Spleen (tissue), 11 donors: ENCODE measurements around the gene TCF3. TPM values are rescaled to one million over a fixed set of nuclear protein-coding genes. Genes with fewer than 3 reads are reported as not detected.

ENCODE experiments used
- DNase-seq: peaks from one replicate; pipeline ENCODE4 v3.0.0-alpha.2; 2020
- H3K27ac ChIP-seq, 8 donors: fragments of 200-600 bp; sonication (generic) in 7 of 8; 1 replicate in 4 of 8; 2 replicates in 4 of 8; pipeline versions ENCODE4 v1.5.0 to v1.8.0; 2016 to 2021; ENCODE audit warnings: inconsistent platforms in 4 of 8, mild to moderate bottlenecking in 4 of 8, moderate library complexity in 1 of 8
- H3K27me3 ChIP-seq, 7 donors: fragments of 200-600 bp; sonication (generic) in 6 of 7; replicated peaks in 1 of 7; 1 replicate in 4 of 7; 2 replicates in 3 of 7; pipeline versions ENCODE4 v1.5.0 to v1.8.0; 2016 to 2021; ENCODE audit warnings: inconsistent platforms in 3 of 7, mild to moderate bottlenecking in 1 of 7
- H3K36me3 ChIP-seq, 6 donors: fragments of 200-600 bp; sonication (generic) in 5 of 6; 1 replicate in 4 of 6; 2 replicates in 2 of 6; pipeline versions ENCODE4 v1.5.0 to v1.8.0; 2016 to 2021; ENCODE audit warnings: inconsistent platforms in 2 of 6
- H3K4me1 ChIP-seq, 6 donors: fragments of 200-600 bp; sonication (generic) in 5 of 6; 1 replicate in 3 of 6; 2 replicates in 3 of 6; pipeline versions ENCODE4 v1.5.0 to v1.8.0; 2016 to 2021; ENCODE audit warnings: inconsistent platforms in 3 of 6
- H3K4me3 ChIP-seq, 8 donors: fragments of 200-600 bp; sonication (generic) in 7 of 8; 1 replicate in 4 of 8; 2 replicates in 4 of 8; pipeline versions ENCODE4 v1.5.0 to v1.8.0; 2016 to 2021; ENCODE audit warnings: inconsistent platforms in 4 of 8, mild to moderate bottlenecking in 4 of 8, moderate library complexity in 2 of 8
- H3K9me3 ChIP-seq, 8 donors: fragments of 200-600 bp; sonication (generic) in 7 of 8; 1 replicate in 4 of 8; 2 replicates in 4 of 8; pipeline versions ENCODE4 v1.5.0 to v1.8.0; 2016 to 2021; ENCODE audit warnings: inconsistent platforms in 4 of 8
- POLR2A ChIP-seq, 3 donors: fragments of 450-650 bp; IDR thresholded peaks; one replicate each; pipeline ENCODE4 v1.5.1; 2017; ENCODE audit warnings: antibody characterized with exemption in 3 of 3, mild to moderate bottlenecking in 1 of 3
- POLR2AphosphoS5 ChIP-seq, 3 donors: sonication (generic); formaldehyde crosslinking; IDR thresholded peaks; one replicate each; pipeline ENCODE4 v1.5.1; 2017; ENCODE audit warnings: antibody characterized with exemption in 3 of 3
- WGBS, 5 donors: extraction: QIAGEN DNeasy Blood & Tissue Kit in 3 of 5; methylation state at CpG; one replicate each; pipeline versions ENCODE4 v1.1.5 to v1.1.7; 2013 to 2018; 5-methylcytosine and 5-hydroxymethylcytosine counted together
- intact Hi-C: fragments of 100-400 bp; cut with DNase I; formaldehyde crosslinking; loops from one replicate; pipeline ENCODE4 v1.15.0; 2023; ENCODE audit warnings: low total_unique reads
- polyA plus RNA-seq, 3 donors: library from polyadenylated mRNA; stranded (reverse); fragments of 200-250 nt; gene quantifications; one replicate each; pipeline ENCODE4 v1.2.1, GENCODE V29; 2013
- total RNA-seq, 7 donors: library from RNA; depleted of rRNA in 3 of 7; stranded (reverse); fragments of >200 nt in 3 of 7; fragmentation: NEBNext Ultra II Directional in 4 of 7; extraction: Animal tissue kit (Norgen Biotek cat#: 25700) in 4 of 7; gene quantifications; one replicate each; pipeline versions ENCODE4 v1.1.0 to v1.2.1, GENCODE V29; 2016 to 2021
- TF ChIP-seq, protein P1 (sequence below), 11 experiments: fragments of 200-600 bp in 7 of 11; fragments of 450-650 bp in 4 of 11; sonication (generic) in 4 of 11; IDR thresholded peaks in 8 of 11; conservative IDR thresholded peaks in 3 of 11; 1 replicate in 7 of 11; 2 replicates in 4 of 11; pipeline versions ENCODE4 v1.4.0 to v1.8.0; 2016 to 2021; ENCODE audit warnings: antibody characterized with exemption in 11 of 11, inconsistent platforms in 4 of 11, mild to moderate bottlenecking in 1 of 11
- donor health status: healthy with polysubstance abuse.
- donor health status: DM: no; HTN: no; CAD: no; lungs with moderate emphysema.
- donor health status: DM: no; HTN: no; CAD: no.
- donor health status: Bipolar disorder and iron deficiency.
- donor health status: healthy.
- donor health status: DM: no; HTN: no; CAD: no.
- donor health status: DM: yes; HTN: yes; CAD: no.

The TCF3 gene
- total and polyA plus RNA-seq, 10 donors = 79.2 to 135 (median 100) TPM

GRCh38 chr19:1605236-1606137, 46.9 kb downstream of the TCF3 start, which contains the start of gene UQCR11:
UQCR11 (minus strand) TSS chr19:1605462; CDS start chr19:1605409, 53 bp downstream.
- intact Hi-C loops = loop anchor here (5.0 kb wide), 1 partner anchor 47 kb away; the partner anchor contains the start of gene TCF3
- peaks cover 36 to 94% (median 61%) of the 10 kb centered on the region in 6 donors for H3K4me1 ChIP-seq
- WGBS, 5 donors = 0 to 1% (median 0%) methylated on average over 48 to 79 of the region's 79 CpGs

DNA sequence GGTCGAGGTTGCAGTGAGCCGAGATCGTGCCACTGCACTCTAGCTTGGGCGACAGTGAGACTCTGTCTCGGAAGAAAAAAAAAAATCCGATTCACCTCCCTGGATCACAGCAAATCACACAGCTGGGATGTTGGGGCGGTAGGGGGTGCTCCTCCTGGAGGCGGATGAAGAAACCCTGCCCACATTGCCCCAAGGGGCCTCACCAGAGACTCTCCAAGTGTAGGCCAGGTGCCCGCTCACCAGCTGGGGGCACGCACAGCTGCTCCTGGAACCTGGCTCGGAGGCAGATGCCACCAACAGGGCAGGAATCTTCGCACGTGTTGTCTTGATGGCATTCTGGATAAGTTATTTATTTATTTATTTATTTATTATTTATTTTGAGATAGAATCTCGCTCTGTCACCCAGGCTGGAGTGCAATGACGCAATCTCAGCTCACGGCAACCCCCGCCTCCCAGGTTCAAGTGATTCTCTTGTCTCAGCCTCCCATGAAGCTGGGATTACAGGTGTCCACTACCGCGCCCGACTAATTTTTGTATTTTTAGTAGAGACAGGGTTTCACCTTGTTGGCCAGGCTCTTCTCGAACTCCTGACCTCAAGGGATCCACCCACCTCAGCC, 50.2 kb downstream of the TCF3 start:
- no peak overlapping the region for H3K27ac ChIP-seq

More at GRCh38 chr19:1605236-1606137, 46.9 kb downstream of the TCF3 start, which contains the start of gene UQCR11:
- H3K27ac ChIP-seq = peak within 1 kb of the TSS; percentile 80 to 95 (median 94)
- peak in 1 of 3 donors; percentile 9 for TF ChIP-seq POLR2A (IDR thresholded peaks at IDR 0.05)
- peak; percentile 81 to 86 (median 84) for TF ChIP-seq POLR2AphosphoS5 (IDR thresholded peaks at IDR 0.05)
- TF ChIP-seq, protein P1, sequence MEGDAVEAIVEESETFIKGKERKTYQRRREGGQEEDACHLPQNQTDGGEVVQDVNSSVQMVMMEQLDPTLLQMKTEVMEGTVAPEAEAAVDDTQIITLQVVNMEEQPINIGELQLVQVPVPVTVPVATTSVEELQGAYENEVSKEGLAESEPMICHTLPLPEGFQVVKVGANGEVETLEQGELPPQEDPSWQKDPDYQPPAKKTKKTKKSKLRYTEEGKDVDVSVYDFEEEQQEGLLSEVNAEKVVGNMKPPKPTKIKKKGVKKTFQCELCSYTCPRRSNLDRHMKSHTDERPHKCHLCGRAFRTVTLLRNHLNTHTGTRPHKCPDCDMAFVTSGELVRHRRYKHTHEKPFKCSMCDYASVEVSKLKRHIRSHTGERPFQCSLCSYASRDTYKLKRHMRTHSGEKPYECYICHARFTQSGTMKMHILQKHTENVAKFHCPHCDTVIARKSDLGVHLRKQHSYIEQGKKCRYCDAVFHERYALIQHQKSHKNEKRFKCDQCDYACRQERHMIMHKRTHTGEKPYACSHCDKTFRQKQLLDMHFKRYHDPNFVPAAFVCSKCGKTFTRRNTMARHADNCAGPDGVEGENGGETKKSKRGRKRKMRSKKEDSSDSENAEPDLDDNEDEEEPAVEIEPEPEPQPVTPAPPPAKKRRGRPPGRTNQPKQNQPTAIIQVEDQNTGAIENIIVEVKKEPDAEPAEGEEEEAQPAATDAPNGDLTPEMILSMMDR (IDR thresholded peaks at IDR 0.05 in 8 of 11, conservative IDR thresholded peaks at IDR 0.05 in 3 of 11) = peak in 10 of 11 experiments; percentile 37 to 65 (median 58)
- H3K9me3 ChIP-seq = no peaks in the 10 kb centered on the region
- peak; percentile 98 for DNase-seq
- peaks cover 0 to 41% (median 0%) of the 10 kb centered on the region in 6 donors for H3K36me3 ChIP-seq
- H3K4me3 ChIP-seq = peak within 1 kb of the TSS; percentile 81 to 100 (median 96)
- no peaks in the 10 kb centered on the region for H3K27me3 ChIP-seq

DNA sequence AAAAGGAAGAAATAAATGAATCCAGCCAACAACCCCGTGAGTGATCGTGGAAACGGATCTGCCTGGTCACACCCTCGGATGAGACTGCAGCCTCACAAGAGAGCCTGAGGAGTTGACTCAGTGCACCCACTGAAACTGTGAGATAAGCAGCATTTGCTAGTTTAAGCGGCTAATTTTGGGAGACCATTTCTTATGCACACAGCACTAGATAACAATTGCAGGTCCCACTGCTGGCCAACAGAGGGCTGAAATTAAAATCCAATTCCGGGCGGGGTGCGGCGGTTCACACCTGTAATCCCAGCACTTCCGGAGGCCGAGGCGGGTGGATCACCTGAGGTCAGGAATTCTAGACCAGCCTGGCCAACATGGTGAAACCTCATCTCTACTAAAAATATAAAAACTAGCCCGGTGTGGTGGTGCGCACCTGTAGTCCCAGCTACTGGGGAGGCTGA, 50.8 kb downstream of the TCF3 start:
- H3K27me3 ChIP-seq = no peaks in the 10 kb centered on the region
- H3K9me3 ChIP-seq = no peaks in the 10 kb centered on the region
- DNase-seq = no peak
- TF ChIP-seq, protein P1 (IDR thresholded peaks at IDR 0.05 in 8 of 11, conservative IDR thresholded peaks at IDR 0.05 in 3 of 11) = no peak
- TF ChIP-seq POLR2AphosphoS5 (IDR thresholded peaks at IDR 0.05) (no peak), POLR2A (IDR thresholded peaks at IDR 0.05) (no peak)
- H3K4me3 ChIP-seq = no peak overlapping the region
- no peak overlapping the region for H3K27ac ChIP-seq
- intact Hi-C loops = no loop called here
- 89 to 98% (median 92%) methylated on average over 14 of the region's 14 CpGs for WGBS, 5 donors
- peaks cover 22 to 68% (median 39%) of the 10 kb centered on the region in 6 donors for H3K4me1 ChIP-seq
- peaks cover 0 to 69% (median 32%) of the 10 kb centered on the region in 6 donors for H3K36me3 ChIP-seq

More for the DNA sequence above, 50.2 kb downstream of the TCF3 start:
- 89 to 94% (median 93%) methylated on average over 21 of the region's 21 CpGs for WGBS, 5 donors
- no peak overlapping the region for H3K4me3 ChIP-seq
- no peaks in the 10 kb centered on the region for H3K9me3 ChIP-seq
- peaks cover 22 to 74% (median 41%) of the 10 kb centered on the region in 6 donors for H3K4me1 ChIP-seq
- intact Hi-C loops = no loop called here
- peaks cover 0 to 63% (median 26%) of the 10 kb centered on the region in 6 donors for H3K36me3 ChIP-seq
- no peak for DNase-seq
- no peak for TF ChIP-seq POLR2AphosphoS5 (IDR thresholded peaks at IDR 0.05)
- TF ChIP-seq, protein P1 (IDR thresholded peaks at IDR 0.05 in 8 of 11, conservative IDR thresholded peaks at IDR 0.05 in 3 of 11) = no peak
- no peak for TF ChIP-seq POLR2A (IDR thresholded peaks at IDR 0.05)
- no peaks in the 10 kb centered on the region for H3K27me3 ChIP-seq
